Measurements from ENCODE around the gene COA5. TPM values are rescaled to one million over a fixed set of nuclear protein-coding genes. Genes with fewer than 3 reads are reported as not detected.
"Not testable (repeated sequence)": the region's sequence is repeated elsewhere in the genome, so short reads cannot be mapped to it uniquely, and the experiment has no call there.

The COA5 gene
- polyA plus RNA-seq, 3 donors from 2014 or later: 34.0 to 54.6 (median 37.5) TPM

DNA sequence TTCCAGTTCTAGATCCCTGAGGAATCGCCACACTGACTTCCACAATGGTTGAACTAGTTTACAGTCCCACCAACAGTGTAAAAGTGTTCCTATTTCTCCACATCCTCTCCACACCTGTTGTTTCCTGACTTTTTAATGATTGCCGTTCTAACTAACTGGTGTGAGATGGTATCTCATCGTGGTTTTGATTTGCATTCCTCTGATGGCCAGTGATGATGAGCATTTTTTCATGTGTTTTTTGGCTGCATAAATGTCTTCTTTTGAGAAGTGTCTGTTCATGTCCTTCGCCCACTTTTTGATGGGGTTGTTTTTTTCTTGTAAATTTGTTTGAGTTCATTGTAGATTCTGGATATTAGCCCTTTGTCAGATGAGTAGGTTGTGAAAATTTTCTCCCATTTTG is 13.6 kb downstream of the COA5 start:
- peaks cover 0 to 11% (median 10%) of the 10 kb centered on the region in 3 donors for H3K27me3 Mint-ChIP-seq (ENCODE audit: low read depth in 3 of 3)
- H3K27ac Mint-ChIP-seq: peak overlapping the region in 2 of 6 donors; percentile 12 to 80
- H3K9me3 Mint-ChIP-seq, H3K4me3 Mint-ChIP-seq, DNase-seq: not testable (repeated sequence)
- peaks cover 18 to 56% of the 10 kb centered on the region in 2 donors for H3K4me1 Mint-ChIP-seq
- peaks cover 25 to 46% (median 32%) of the 10 kb centered on the region in 3 donors for H3K36me3 Mint-ChIP-seq

DNA sequence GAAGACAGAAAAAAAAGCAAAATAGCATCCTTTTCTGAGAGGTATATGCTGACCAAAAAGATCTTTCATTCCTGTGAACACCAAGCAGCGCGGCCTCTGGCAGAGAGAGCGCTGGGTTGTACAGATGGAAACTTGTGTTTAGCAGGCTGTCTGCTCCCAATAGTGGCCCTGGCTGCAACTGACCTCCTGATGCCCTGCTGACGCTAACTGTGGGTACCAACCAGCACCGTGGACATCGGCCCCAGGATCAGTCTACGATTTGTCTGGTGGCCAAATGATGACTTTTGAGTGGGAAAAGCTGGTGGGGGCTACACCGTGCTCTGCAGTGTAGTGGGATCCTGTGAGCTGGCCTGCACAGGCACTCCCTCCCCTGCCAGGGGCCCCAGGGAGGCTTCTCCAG is 15.7 kb downstream of the COA5 start:
- Mint-ChIP-seq H3K27me3 (ENCODE audit: low read depth in 3 of 3) (peaks cover 0 to 11% (median 10%) of the 10 kb centered on the region in 3 donors), H3K9me3 (peaks cover 0 to 2% (median 1%) of the 10 kb centered on the region in 6 donors), H3K4me1 (peaks cover 15 to 46% of the 10 kb centered on the region in 2 donors), H3K4me3 (no peak overlapping the region), H3K36me3 (peaks cover 25 to 51% (median 32%) of the 10 kb centered on the region in 3 donors), H3K27ac (no peak overlapping the region)
- no peak for DNase-seq

DNA sequence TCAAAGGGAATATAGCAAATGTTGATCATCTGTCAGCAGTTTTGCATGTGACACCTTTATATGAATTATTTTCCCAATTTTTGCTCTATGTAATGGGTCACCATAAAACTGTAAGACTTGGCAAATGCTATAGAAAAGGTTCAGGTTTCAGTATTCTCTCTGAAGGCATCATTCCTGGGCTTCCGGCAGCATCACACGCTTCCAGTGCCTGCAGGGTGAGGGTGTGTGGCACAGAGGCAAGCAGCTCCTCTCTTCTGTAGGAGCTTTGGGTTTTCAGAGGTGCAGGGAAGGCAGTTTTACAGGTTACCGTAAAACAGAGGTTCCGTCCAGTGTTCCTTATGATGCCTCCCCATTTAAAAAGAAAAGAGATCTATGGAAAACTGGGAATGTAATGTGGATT is 18.8 kb downstream of the COA5 start:
- DNase-seq: no peak
- H3K9me3 Mint-ChIP-seq: peaks cover 0 to 2% (median 1%) of the 10 kb centered on the region in 6 donors
- H3K36me3 Mint-ChIP-seq: peaks cover 29 to 62% (median 33%) of the 10 kb centered on the region in 3 donors
- peaks cover 11 to 37% of the 10 kb centered on the region in 2 donors for H3K4me1 Mint-ChIP-seq
- peaks cover 0 to 11% (median 10%) of the 10 kb centered on the region in 3 donors for H3K27me3 Mint-ChIP-seq (ENCODE audit: low read depth in 3 of 3)
- H3K27ac Mint-ChIP-seq: peak overlapping the region in 2 of 6 donors; percentile 60 to 67
- H3K4me3 Mint-ChIP-seq: no peak overlapping the region

DNA sequence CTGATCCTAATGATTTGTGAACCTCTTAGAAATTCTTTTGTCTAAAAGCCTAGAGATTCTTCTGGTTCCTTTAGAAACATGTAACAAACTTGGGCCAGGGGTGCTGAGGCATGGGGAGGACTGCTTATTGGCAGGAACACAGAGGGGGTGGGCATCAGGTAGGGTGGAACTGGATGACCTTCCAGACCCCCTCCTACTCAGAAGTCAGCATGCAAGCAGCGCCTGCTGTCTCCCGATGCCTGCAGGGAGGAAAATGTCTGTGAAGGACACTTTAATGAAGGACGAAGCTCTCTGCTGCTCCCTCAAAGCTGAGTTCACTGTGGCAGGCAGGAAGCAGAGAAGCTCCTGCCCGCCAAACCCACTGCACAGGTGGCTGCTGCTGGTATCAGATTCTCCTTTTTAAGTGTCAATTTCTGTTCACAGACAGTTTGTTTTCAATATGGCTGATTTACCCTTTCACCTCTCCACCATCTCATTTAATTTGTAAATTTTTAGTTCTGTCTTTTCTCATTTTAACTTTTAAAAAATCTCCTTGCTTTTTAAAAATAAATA is 19.4 kb downstream of the COA5 start:
- peaks cover 8 to 32% of the 10 kb centered on the region in 2 donors for H3K4me1 Mint-ChIP-seq
- H3K27me3 Mint-ChIP-seq (ENCODE audit: low read depth in 3 of 3): peaks cover 0 to 11% (median 8%) of the 10 kb centered on the region in 3 donors
- H3K36me3 Mint-ChIP-seq: peaks cover 26 to 60% (median 31%) of the 10 kb centered on the region in 3 donors
- peak overlapping the region in 4 of 6 donors; percentile 28 to 67 (median 60) for H3K27ac Mint-ChIP-seq
- peaks cover 0 to 2% (median under 1%) of the 10 kb centered on the region in 6 donors for H3K9me3 Mint-ChIP-seq
- no peak for DNase-seq
- no peak overlapping the region for H3K4me3 Mint-ChIP-seq

DNA sequence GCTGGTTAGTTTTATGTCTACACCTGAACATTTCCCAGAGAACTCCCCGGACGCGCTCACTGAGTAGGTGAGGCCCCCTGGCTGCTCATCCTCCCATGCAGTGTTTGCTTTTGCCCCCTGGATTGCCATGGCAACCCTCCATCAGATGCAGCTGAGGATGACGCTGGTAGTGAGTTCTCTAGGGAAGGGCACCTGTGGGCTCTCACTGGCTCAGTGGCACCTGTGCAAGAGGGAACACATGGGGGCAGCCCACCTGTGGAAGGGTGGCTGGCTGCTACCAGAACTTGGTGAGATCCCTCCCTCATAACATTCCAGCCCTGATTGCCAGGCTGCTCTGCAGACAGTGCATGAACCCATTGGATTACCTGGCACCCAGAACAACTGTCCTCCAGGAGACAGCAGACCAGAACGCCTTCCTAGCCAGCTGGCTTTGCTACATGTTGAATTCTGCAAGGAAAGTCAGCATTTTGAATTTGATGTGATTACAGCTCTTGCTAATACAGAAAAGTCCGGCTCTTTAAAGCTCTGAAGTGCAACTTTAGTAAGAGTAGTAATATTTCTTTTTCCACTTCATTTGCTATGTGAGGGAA is 21.7 kb downstream of the COA5 start:
- DNase-seq: no peak
- peak overlapping the region in 4 of 6 donors; percentile 14 to 80 (median 35) for H3K27ac Mint-ChIP-seq

DNA sequence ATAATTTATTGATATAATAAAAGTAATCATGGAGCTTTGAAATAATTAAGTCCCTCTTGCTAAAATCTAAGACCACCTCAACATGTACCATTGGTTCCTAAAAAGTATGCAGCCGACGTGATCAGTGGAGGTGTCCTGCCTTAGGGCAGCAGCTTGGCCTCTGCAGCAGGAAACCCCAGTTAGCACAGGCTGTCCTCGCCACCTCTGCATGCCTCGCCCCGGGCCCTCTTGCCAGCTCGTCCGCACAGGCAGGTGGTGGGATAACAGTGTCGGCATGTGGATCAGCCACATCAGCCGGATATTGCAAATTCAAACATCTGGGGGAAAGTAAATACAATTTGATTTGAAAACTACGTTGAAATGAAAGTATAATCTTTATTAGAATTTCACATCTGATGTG is 22.9 kb downstream of the COA5 start:
- peak overlapping the region in 5 of 6 donors; percentile 13 to 71 (median 36) for H3K27ac Mint-ChIP-seq
- H3K9me3 Mint-ChIP-seq: no peaks in the 10 kb centered on the region
- H3K27me3 Mint-ChIP-seq (ENCODE audit: low read depth in 3 of 3): peaks cover 0 to 5% (median 0%) of the 10 kb centered on the region in 3 donors
- peaks cover 0 to 19% of the 10 kb centered on the region in 2 donors for H3K4me1 Mint-ChIP-seq
- peaks cover 3 to 45% (median 8%) of the 10 kb centered on the region in 3 donors for H3K36me3 Mint-ChIP-seq
- no peak overlapping the region for H3K4me3 Mint-ChIP-seq
- no peak for DNase-seq

More for the DNA sequence above, 21.7 kb downstream of the COA5 start:
- no peaks in the 10 kb centered on the region for H3K9me3 Mint-ChIP-seq
- H3K36me3 Mint-ChIP-seq: peaks cover 16 to 48% (median 20%) of the 10 kb centered on the region in 3 donors
- peaks cover 0 to 16% of the 10 kb centered on the region in 2 donors for H3K4me1 Mint-ChIP-seq
- no peak overlapping the region for H3K4me3 Mint-ChIP-seq
- peaks cover 0 to 4% (median 0%) of the 10 kb centered on the region in 3 donors for H3K27me3 Mint-ChIP-seq (ENCODE audit: low read depth in 3 of 3)

DNA sequence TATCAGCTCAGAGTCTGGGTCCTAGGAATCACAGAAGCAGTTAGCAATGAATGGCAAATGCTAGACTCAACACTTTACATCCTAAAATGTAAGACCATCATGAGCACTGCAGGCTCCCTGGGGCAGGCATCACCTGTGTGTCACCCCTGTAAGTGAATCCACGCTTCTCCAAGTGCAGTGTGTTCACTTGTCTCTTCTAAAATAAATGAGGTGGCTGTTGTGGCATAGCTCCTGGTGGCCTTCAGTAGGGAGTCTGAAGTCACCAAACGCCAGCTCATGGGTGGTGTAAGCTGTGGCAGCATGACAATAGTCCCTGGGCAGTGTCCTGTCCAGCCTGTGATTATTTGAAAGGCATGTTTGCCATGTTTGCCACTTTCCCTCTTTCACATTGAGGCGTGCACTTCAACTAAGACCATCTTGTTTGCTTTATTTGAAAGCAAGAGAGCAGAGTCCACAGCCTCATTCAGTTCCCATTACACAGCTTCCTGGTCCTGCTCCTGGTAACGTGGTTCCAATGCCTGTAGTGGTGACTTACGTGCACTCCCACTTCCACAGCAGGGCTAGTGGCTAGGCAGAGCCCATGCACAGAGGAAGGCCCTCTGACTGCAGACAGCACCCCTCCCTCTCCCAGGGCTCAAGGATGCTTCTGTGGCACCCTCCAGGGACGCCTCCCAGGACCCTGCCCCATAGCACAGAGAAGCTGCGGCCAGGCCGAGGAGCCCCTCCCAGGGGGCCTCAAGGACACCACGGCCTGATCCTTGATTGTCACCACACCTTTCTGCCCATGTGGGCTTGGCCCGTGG is 24.3 kb downstream of the COA5 start:
- H3K27ac Mint-ChIP-seq: no peak overlapping the region
- H3K4me1 Mint-ChIP-seq: peaks cover 0 to 19% of the 10 kb centered on the region in 2 donors
- H3K4me3 Mint-ChIP-seq: no peak overlapping the region
- H3K27me3 Mint-ChIP-seq (ENCODE audit: low read depth in 3 of 3): peaks cover 0 to 7% (median 0%) of the 10 kb centered on the region in 3 donors
- DNase-seq: no peak
- peaks cover 3 to 42% (median 4%) of the 10 kb centered on the region in 3 donors for H3K36me3 Mint-ChIP-seq
- no peaks in the 10 kb centered on the region for H3K9me3 Mint-ChIP-seq

DNA sequence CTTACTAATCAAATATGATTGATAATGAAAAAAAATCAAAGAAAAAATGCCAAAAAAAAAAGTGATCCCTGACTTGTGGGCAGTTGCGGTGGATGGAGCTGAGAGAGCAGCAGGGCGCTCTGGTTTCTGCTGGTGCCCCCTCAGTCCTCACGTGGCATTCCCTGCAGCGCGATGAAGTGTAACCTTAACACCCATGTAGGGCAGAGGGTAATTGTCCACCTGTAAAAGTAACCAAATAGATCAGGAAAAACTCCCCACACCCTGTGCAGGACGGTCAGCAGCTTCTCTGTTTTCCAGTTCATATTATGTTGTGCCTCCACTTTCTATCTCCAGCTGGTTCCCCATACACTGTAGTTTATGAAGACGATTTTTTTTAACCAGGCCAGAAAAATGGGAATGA is 25.0 kb downstream of the COA5 start:
- Mint-ChIP-seq H3K4me1 (peaks cover 0 to 19% of the 10 kb centered on the region in 2 donors), H3K9me3 (no peaks in the 10 kb centered on the region), H3K36me3 (peaks cover 3 to 45% (median 4%) of the 10 kb centered on the region in 3 donors), H3K27me3 (ENCODE audit: low read depth in 3 of 3) (peaks cover 0 to 7% (median 0%) of the 10 kb centered on the region in 3 donors), H3K4me3 (no peak overlapping the region), H3K27ac (no peak overlapping the region)
- no peak for DNase-seq

DNA sequence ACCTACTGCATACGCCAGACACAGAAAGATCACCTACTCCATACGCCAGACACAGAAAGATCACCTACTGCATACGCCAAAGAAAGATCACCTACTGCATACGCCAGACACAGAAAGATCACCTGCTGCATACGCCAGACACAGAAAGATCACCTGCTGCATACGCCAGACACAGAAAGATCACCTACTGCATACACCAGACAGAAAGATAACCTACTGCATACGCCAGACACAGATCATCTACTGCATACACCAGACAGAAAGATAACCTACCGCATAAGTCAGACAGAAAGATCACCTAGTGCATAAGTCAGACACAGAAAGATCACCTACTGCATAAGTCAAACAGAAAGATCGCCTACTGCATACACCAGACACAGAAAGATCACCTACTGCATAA is 25.8 kb downstream of the COA5 start:
- no peak overlapping the region for H3K4me3 Mint-ChIP-seq
- DNase-seq: no peak
- H3K27ac Mint-ChIP-seq: peak overlapping the region in 1 of 6 donors; percentile 25
- peaks cover 0 to 19% of the 10 kb centered on the region in 2 donors for H3K4me1 Mint-ChIP-seq
- H3K9me3 Mint-ChIP-seq: no peaks in the 10 kb centered on the region
- peaks cover 0 to 5% (median under 1%) of the 10 kb centered on the region in 3 donors for H3K27me3 Mint-ChIP-seq (ENCODE audit: low read depth in 3 of 3)
- H3K36me3 Mint-ChIP-seq: peaks cover 7 to 45% (median 9%) of the 10 kb centered on the region in 3 donors

DNA sequence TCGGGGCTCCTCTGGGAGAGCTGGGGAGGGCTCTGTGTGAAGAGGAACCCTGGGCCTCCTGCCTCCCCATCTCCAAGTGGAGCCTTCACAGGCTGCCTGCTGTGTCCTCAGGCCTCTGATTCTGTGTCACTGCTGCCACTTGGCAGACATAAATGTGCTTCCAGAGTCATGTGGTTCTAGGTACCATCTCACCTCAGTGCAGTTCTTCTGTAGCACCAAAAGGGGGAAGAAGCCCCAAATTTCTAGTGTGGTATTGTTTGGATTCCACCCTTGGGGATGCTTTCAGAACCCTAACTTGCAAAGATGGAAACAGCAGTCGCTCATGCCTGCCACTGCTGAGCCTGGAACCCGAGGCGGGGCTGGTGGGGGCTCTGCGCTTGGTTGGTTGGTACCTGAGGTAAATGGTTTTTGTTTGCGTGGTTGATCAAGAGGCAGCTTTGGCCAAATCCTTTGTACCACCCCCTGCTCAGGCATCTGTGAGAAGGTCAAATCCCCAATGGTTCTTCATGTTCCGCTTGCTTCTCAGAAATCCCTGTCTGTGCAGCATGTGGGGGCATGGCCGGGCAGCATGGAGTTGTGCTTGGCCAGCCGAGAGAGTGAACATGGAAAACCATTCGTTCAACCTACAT is 27.5 kb downstream of the COA5 start:
- H3K36me3 Mint-ChIP-seq: peaks cover 8 to 50% (median 17%) of the 10 kb centered on the region in 3 donors
- H3K4me3 Mint-ChIP-seq: no peak overlapping the region
- H3K4me1 Mint-ChIP-seq: peaks cover 0 to 13% of the 10 kb centered on the region in 2 donors
- no peak for DNase-seq
- peaks cover 0 to 7% (median 5%) of the 10 kb centered on the region in 3 donors for H3K27me3 Mint-ChIP-seq (ENCODE audit: low read depth in 3 of 3)
- no peaks in the 10 kb centered on the region for H3K9me3 Mint-ChIP-seq
- H3K27ac Mint-ChIP-seq: peak overlapping the region in 5 of 6 donors; percentile 5 to 82 (median 47)

DNA sequence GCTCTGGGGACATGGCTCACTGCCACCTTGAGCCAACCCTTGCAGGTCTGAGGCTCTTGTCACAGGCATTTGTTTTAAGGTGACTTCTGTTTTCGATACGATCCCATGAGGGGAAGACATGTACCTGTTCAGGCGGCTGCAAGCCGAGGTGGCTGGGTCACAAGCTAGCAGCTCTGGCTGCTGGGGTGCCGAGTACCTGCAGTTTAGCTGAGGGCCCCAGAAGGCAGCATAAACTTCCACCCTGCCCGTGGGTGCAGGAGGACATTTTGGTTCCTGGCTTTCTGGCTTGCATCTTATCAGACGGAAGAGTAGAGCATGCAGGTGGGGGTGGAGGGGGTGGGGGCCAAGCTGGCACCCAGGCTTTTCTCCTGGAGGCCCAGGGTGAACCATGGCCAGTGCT is 28.4 kb downstream of the COA5 start:
- Mint-ChIP-seq H3K36me3 (peaks cover 8 to 51% (median 20%) of the 10 kb centered on the region in 3 donors), H3K27ac (peak overlapping the region in 5 of 6 donors; percentile 3 to 56 (median 43))
- no peak for DNase-seq

DNA sequence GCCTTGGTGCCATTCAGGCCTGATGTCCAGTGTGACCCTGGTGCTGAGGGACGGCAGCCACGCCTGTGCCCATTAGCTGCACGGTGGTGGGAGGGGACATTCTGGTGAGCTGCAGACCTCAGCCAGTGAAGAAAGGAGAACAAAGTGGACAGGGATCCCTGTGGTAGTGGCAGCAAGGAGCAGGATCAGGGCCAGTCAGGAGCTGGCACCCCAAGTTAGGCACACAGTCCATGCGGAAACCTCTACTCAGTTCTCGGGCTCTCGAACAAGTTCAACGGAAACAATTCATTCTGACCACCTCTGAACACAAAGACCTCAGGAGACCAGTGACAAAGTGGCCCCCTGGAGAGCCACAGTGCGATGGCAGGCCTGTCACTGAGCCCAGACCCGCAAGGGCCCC is 30.1 kb downstream of the COA5 start:
- no peak overlapping the region for H3K27ac Mint-ChIP-seq
- no peak overlapping the region for H3K4me3 Mint-ChIP-seq
- DNase-seq: no peak
- H3K27me3 Mint-ChIP-seq (ENCODE audit: low read depth in 3 of 3): peaks cover 0 to 9% (median 8%) of the 10 kb centered on the region in 3 donors
- peaks cover 0 to 9% of the 10 kb centered on the region in 2 donors for H3K4me1 Mint-ChIP-seq
- no peaks in the 10 kb centered on the region for H3K9me3 Mint-ChIP-seq
- peaks cover 5 to 52% (median 18%) of the 10 kb centered on the region in 3 donors for H3K36me3 Mint-ChIP-seq

More for the DNA sequence above, 28.4 kb downstream of the COA5 start:
- H3K4me3 Mint-ChIP-seq: no peak overlapping the region
- peaks cover 0 to 7% (median 5%) of the 10 kb centered on the region in 3 donors for H3K27me3 Mint-ChIP-seq (ENCODE audit: low read depth in 3 of 3)
- H3K4me1 Mint-ChIP-seq: peaks cover 0 to 12% of the 10 kb centered on the region in 2 donors
- no peaks in the 10 kb centered on the region for H3K9me3 Mint-ChIP-seq

DNA sequence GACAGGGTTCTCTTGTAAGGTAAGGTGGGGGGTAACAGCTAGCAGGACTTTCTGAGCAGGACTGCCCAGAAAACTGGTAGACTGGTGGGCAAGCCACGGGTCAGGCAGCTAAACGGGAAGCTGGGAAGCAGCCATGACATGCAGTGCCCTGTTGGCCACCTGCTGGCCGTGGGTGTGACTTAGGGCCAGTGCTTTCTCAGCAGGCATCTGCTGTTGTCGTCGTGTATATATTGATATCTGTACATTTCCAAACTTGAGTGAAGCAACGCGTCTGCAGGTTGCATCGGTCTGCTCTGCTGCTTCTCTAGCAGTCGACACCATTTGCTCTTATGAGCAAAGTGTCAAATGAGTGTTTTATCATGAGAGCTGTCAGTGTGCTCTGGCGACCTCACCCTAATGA is 31.0 kb downstream of the COA5 start:
- DNase-seq: no peak
- peak overlapping the region in 1 of 6 donors; percentile 43 for H3K27ac Mint-ChIP-seq
- H3K27me3 Mint-ChIP-seq (ENCODE audit: low read depth in 3 of 3): peaks cover 4 to 9% (median 5%) of the 10 kb centered on the region in 3 donors
- peaks cover 0 to 9% of the 10 kb centered on the region in 2 donors for H3K4me1 Mint-ChIP-seq
- H3K4me3 Mint-ChIP-seq: no peak overlapping the region
- no peaks in the 10 kb centered on the region for H3K9me3 Mint-ChIP-seq
- peaks cover 5 to 51% (median 18%) of the 10 kb centered on the region in 3 donors for H3K36me3 Mint-ChIP-seq

Measured in immature natural killer cell (primary cell).